HL-60 (cell line): ENCODE measurements around the gene XYLT1.

ENCODE experiments used
- DNase-seq, 2 experiments: peaks; one replicate each; pipeline ENCODE4 v3.0.0-alpha.2; 2010 to 2020; ENCODE audit warnings: low read depth in 1 of 2, low spot score in 1 of 2
- H3K27ac ChIP-seq: fragments of 250-450 bp; sonication (Bioruptor Pico); replicated peaks from 2 replicates; pipeline ENCODE4 v1.5.1; 2020; ENCODE audit warnings: mild to moderate bottlenecking, moderate library complexity
- H3K27me3 ChIP-seq: fragments of 250-450 bp; sonication (Bioruptor Pico); 2 replicates; pipeline ENCODE4 v1.5.1; 2021; ENCODE audit warnings: mild to moderate bottlenecking, moderate library complexity; ENCODE audit not compliant: insufficient read depth, poor library complexity, severe bottlenecking
- H3K4me3 ChIP-seq: replicated peaks from 2 replicates; pipeline ENCODE4 v1.5.1; 2011; ENCODE audit warnings: mild to moderate bottlenecking, control low read depth, low read length; ENCODE audit not compliant: insufficient read depth
- CTCF ChIP-seq: IDR thresholded peaks from one replicate; pipeline ENCODE4 v1.5.1; 2011; ENCODE audit warnings: low read length, control low read depth, inconsistent platforms; ENCODE audit not compliant: insufficient read depth
- GABPA ChIP-seq: IDR thresholded peaks from 2 replicates; pipeline ENCODE4 v1.6.1; 2012; ENCODE audit warnings: low read depth
- POLR2AphosphoS5 ChIP-seq: IDR thresholded peaks from 2 replicates; pipeline ENCODE4 v1.6.1; 2012; ENCODE audit warnings: low read depth
- REST ChIP-seq: IDR thresholded peaks from 2 replicates; pipeline ENCODE4 v1.6.1; 2012; ENCODE audit warnings: low read depth; ENCODE audit not compliant: insufficient replicate concordance
- SPI1 ChIP-seq: IDR thresholded peaks from 2 replicates; pipeline ENCODE4 v1.6.1; 2012; ENCODE audit warnings: low read depth, mild to moderate bottlenecking, borderline replicate concordance

XYLT1 gene

GRCh38 chr16:17451843-17452242 is 18.9 kb downstream of the XYLT1 start:
- Histone ChIP-seq H3K4me3 (no peak overlapping the region), H3K27ac (peak overlapping the region; percentile 85), H3K27me3 (no peaks in the 10 kb centered on the region)
- TF ChIP-seq POLR2AphosphoS5 (peak; percentile 35; the same call in 1 of the 2 replicates), GABPA (no peak), SPI1 (peak; percentile 31; the same call in 1 of the 2 replicates)
- peak; percentile 82 for DNase-seq

GRCh38 chr16:17450291-17450690 is 20.5 kb downstream of the XYLT1 start:
- no peak overlapping the region for H3K4me3 ChIP-seq
- peak overlapping the region; percentile 85 for H3K27ac ChIP-seq
- DNase-seq, result no peak
- TF ChIP-seq POLR2AphosphoS5, result no peak
- TF ChIP-seq SPI1, result no peak
- no peak for TF ChIP-seq REST
- no peak for TF ChIP-seq CTCF
- TF ChIP-seq GABPA, result no peak
- no peaks in the 10 kb centered on the region for H3K27me3 ChIP-seq

GRCh38 chr16:17448640-17449638 is 21.8 kb downstream of the XYLT1 start:
- peak; percentile 87 to 92 for DNase-seq
- Histone ChIP-seq H3K27ac (peak overlapping the region; percentile 85), H3K27me3 (no peaks in the 10 kb centered on the region), H3K4me3 (no peak overlapping the region)
- TF ChIP-seq POLR2AphosphoS5 (peak; percentile 90), REST (no peak), CTCF (no peak), SPI1 (peak; percentile 78; the same call in 1 of the 2 replicates), GABPA (no peak)

GRCh38 chr16:17447101-17447569 is 23.6 kb downstream of the XYLT1 start:
- H3K4me3 ChIP-seq, result no peak overlapping the region
- H3K27me3 ChIP-seq, result no peaks in the 10 kb centered on the region
- no peak for TF ChIP-seq SPI1
- TF ChIP-seq CTCF, result no peak
- no peak for TF ChIP-seq POLR2AphosphoS5
- TF ChIP-seq REST, result no peak
- TF ChIP-seq GABPA, result no peak
- no peak for DNase-seq
- H3K27ac ChIP-seq, result no peak overlapping the region
